ENCODE measurements around the gene PSD2. TPM values are rescaled to one million over a fixed set of nuclear protein-coding genes. Genes with fewer than 3 reads are reported as not detected.

The PSD2 gene
- total and polyA plus RNA-seq, 2 donors (not counting 1 experiment from before 2014, with no cell fraction given), result 0.10 to 0.17 TPM

GRCh38 chr5:139794067-139794846 is 1.4 kb upstream of the PSD2 start:
- Histone ChIP-seq H3K9ac (ENCODE audit: low read length) (no peak overlapping the region), H3K4me2 (replicated peaks; ENCODE audit: low read depth, low read length, poor library complexity, severe bottlenecking) (no peak overlapping the region), H3K27me3 (replicated peaks in 1 of 4; ENCODE audit: control extremely low read depth in 1 of 4, control insufficient read depth in 3 of 4, insufficient read depth in 4 of 4, low read length in 3 of 4) (peaks cover 0 to 53% (median 23%) of the 10 kb centered on the region in 4 experiments), H3K4me3 (ENCODE audit: control extremely low read depth in 1 of 5, extremely low read depth in 1 of 5, insufficient read depth in 1 of 5, low read depth in 2 of 5, low read length in 4 of 5) (no peak overlapping the region), H4K20me1 (ENCODE audit: control insufficient read depth, insufficient read depth, low read length, poor library complexity, severe bottlenecking) (no peaks in the 10 kb centered on the region), H3K9me3 (ENCODE audit: control extremely low read depth in 1 of 3, control insufficient read depth in 2 of 3, insufficient read depth in 1 of 3, low read length in 2 of 3) (peaks cover 0 to 3% (median 0%) of the 10 kb centered on the region in 3 donors), H3K36me3 (replicated peaks in 1 of 2; ENCODE audit: control extremely low read depth in 1 of 2, control insufficient read depth in 1 of 2, extremely low read depth in 1 of 2, insufficient read depth in 2 of 2, low read length in 1 of 2) (no peaks in the 10 kb centered on the region), H3K4me1 (ENCODE audit: control insufficient read depth in 2 of 2, insufficient read depth in 2 of 2, low read length in 2 of 2) (peaks cover 12 to 14% of the 10 kb centered on the region in 2 donors), H3K79me2 (ENCODE audit: control insufficient read depth, insufficient read depth, low read length) (no peaks in the 10 kb centered on the region), H2AFZ (ENCODE audit: insufficient read depth, low read depth, low read length, poor library complexity, severe bottlenecking) (no peak overlapping the region), H3K27ac (ENCODE audit: low read length in 2 of 2) (no peak overlapping the region)
- 66% methylated on average over 5 of the region's 6 CpGs for WGBS (ENCODE audit: insufficient coverage)
- DNase-seq (no peak), ATAC-seq (ENCODE audit: low read depth) (no peak)
- peaks cover 54% of the 10 kb centered on the region for H3K27me3 Mint-ChIP-seq
- no peaks in the 10 kb centered on the region for H3K9me3 Mint-ChIP-seq (ENCODE audit: insufficient read depth)
- TF ChIP-seq EZH2 (IDR thresholded peaks at IDR 0.05; ENCODE audit: borderline replicate concordance, insufficient read depth, low read depth, low read length, poor library complexity, severe bottlenecking) (no peak), CTCF (IDR thresholded peaks at IDR 0.05) (no peak)
- H3K4me1 Mint-ChIP-seq, result peaks cover 11% of the 10 kb centered on the region
- POLR2A ChIA-PET, result no interaction called here
- peak overlapping the region; percentile 78 for H3K4me3 Mint-ChIP-seq
- intact Hi-C loops (cut with micrococcal nuclease), result no loop called here
- no peak overlapping the region for H3K27ac Mint-ChIP-seq
- CTCF ChIA-PET, result interaction anchor here (9.1 to 9.4 kb wide), 2 partner anchors 67 to 174 kb away, joined by 117 to 203 read pairs; no protein-coding TSS in a partner anchor
